NCI-H128 (cell line): ENCODE measurements around the gene UBE2L6.
A peak's percentile ranks its signal among the peaks of the same experiment; 100 is the strongest.

Experiments
- DNase-seq: peaks from one replicate; lab custom pipeline; 2025; ENCODE audit not compliant: unreplicated experiment; lab: John Stamatoyannopoulos, UW

Gene UBE2L6

GRCh38 chr11:57530596-57531507 lies 36.6 kb downstream of the UBE2L6 start, which contains the start of gene TIMM10:
TSS of gene TIMM10 (minus strand) at chr11:57530754. CDS start at chr11:57530189, 565 bp downstream.
- DNase-seq, result peak; percentile 97

GRCh38 chr11:57530215-57530595 lies 37.3 kb downstream of the UBE2L6 start:
- no peak for DNase-seq

- DNase-seq, result no peak
Measured at GRCh38 chr11:57529012-57529411, 38.5 kb downstream of the UBE2L6 start.

GRCh38 chr11:57527056-57527631 lies 40.3 kb downstream of the UBE2L6 start:
- peak; percentile 39 for DNase-seq

- no peak for DNase-seq
Measured at GRCh38 chr11:57523419-57523818, 44.1 kb downstream of the UBE2L6 start.

- DNase-seq, result no peak
Measured at GRCh38 chr11:57521116-57521515, 46.4 kb downstream of the UBE2L6 start.

- no peak for DNase-seq
Measured at GRCh38 chr11:57516061-57516443, 51.4 kb downstream of the UBE2L6 start.

- DNase-seq, result no peak
Measured at GRCh38 chr11:57515332-57516060, 52.0 kb downstream of the UBE2L6 start, which contains the start of gene SLC43A1. TSS of gene SLC43A1 (minus strand) at chr11:57515702. CDS start at chr11:57514111, 1,591 bp downstream.

- no peak for DNase-seq
Measured at GRCh38 chr11:57514538-57515331, 52.7 kb downstream of the UBE2L6 start.

GRCh38 chr11:57513911-57514537 lies 53.4 kb downstream of the UBE2L6 start:
- no peak for DNase-seq

- DNase-seq, result no peak
Measured at GRCh38 chr11:57513452-57513795, 54.0 kb downstream of the UBE2L6 start.

GRCh38 chr11:57512646-57513451 lies 54.6 kb downstream of the UBE2L6 start:
- no peak for DNase-seq

- no peak for DNase-seq
Measured at GRCh38 chr11:57511741-57512430, 55.6 kb downstream of the UBE2L6 start.

GRCh38 chr11:57508341-57509170 lies 58.9 kb downstream of the UBE2L6 start:
- no peak for DNase-seq

- DNase-seq, result no peak
Measured at GRCh38 chr11:57506522-57506921, 61.0 kb downstream of the UBE2L6 start.

GRCh38 chr11:57504511-57504910 lies 63.0 kb downstream of the UBE2L6 start:
- DNase-seq, result no peak

GRCh38 chr11:57502870-57503269 lies 64.6 kb downstream of the UBE2L6 start:
- DNase-seq, result no peak

GRCh38 chr11:57502376-57502775 lies 65.1 kb downstream of the UBE2L6 start:
- no peak for DNase-seq
